Fibroblast of lung (primary cell): Measurements from ENCODE around the gene ALDH18A1. TPM values are rescaled to one million over a fixed set of nuclear protein-coding genes. Genes with fewer than 3 reads are reported as not detected.

Experiments
- DNase-seq, 2 donors: peaks; one replicate each; pipeline versions ENCODE4 v3.0.0 to v3.0.0-alpha.2; 2010; ENCODE audit warnings: low read depth in 2 of 2
- H2AFZ ChIP-seq: 2 replicates; pipeline ENCODE4 v1.5.1; 2012; ENCODE audit warnings: low read length, control low read depth, inconsistent platforms
- H3K27ac ChIP-seq: 2 replicates; pipeline ENCODE4 v1.5.1; 2011; ENCODE audit warnings: low read length, control low read depth; ENCODE audit not compliant: insufficient read depth
- H3K27me3 ChIP-seq: 2 replicates; pipeline ENCODE4 v1.5.1; 2011; ENCODE audit warnings: mild to moderate bottlenecking, low read length; ENCODE audit not compliant: control insufficient read depth, insufficient read depth
- H3K36me3 ChIP-seq: 2 replicates; pipeline ENCODE4 v1.5.1; 2011; ENCODE audit warnings: low read length; ENCODE audit not compliant: control insufficient read depth, insufficient read depth
- H3K4me1 ChIP-seq: 2 replicates; pipeline ENCODE4 v1.5.1; 2011; ENCODE audit warnings: low read length; ENCODE audit not compliant: control insufficient read depth, insufficient read depth; ENCODE audit errors: extremely low read depth
- H3K4me2 ChIP-seq: 2 replicates; pipeline ENCODE4 v1.5.1; 2011; ENCODE audit warnings: low read length, control low read depth; ENCODE audit not compliant: insufficient read depth; ENCODE audit errors: extremely low read depth
- H3K4me3 ChIP-seq, 4 experiments: fragments of 200-600 bp in 1 of 4; sonication (generic) in 1 of 4; replicated peaks in 1 of 4; 2 replicates each; pipeline ENCODE4 v1.5.1; 2011 to 2016; ENCODE audit warnings: low read length in 4 of 4, low read depth in 3 of 4, mild to moderate bottlenecking in 3 of 4, control low read depth in 2 of 4, inconsistent platforms in 1 of 4, mixed read lengths in 1 of 4; ENCODE audit not compliant: insufficient read depth in 1 of 4; ENCODE audit errors: control extremely low read depth in 1 of 4
- H3K79me2 ChIP-seq: 2 replicates; pipeline ENCODE4 v1.5.1; 2012; ENCODE audit warnings: mild to moderate bottlenecking, low read length, inconsistent platforms; ENCODE audit not compliant: control insufficient read depth, insufficient read depth
- H3K9ac ChIP-seq: 2 replicates; pipeline ENCODE4 v1.5.1; 2011; ENCODE audit warnings: mild to moderate bottlenecking, low read length, control low read depth; ENCODE audit not compliant: insufficient read depth
- H3K9me3 ChIP-seq: 2 replicates; pipeline ENCODE4 v1.5.1; 2012; ENCODE audit warnings: low read depth, low read length; ENCODE audit not compliant: control insufficient read depth, insufficient read depth
- H4K20me1 ChIP-seq: 2 replicates; pipeline ENCODE4 v1.5.1; 2011; ENCODE audit warnings: low read length; ENCODE audit not compliant: control insufficient read depth, insufficient read depth; ENCODE audit errors: extremely low read depth
- EZH2 ChIP-seq: IDR thresholded peaks from 2 replicates; pipeline ENCODE4 v1.5.1; 2012; ENCODE audit warnings: low read length, control low read depth, mild to moderate bottlenecking; ENCODE audit errors: missing control alignments
- polyA plus RNA-seq, 2 donors: library from polyadenylated mRNA; depleted of rRNA in 1 of 2; stranded (reverse) in 1 of 2; unstranded in 1 of 2; fragments of >200 nt; gene quantifications; 2 replicates each; pipeline ENCODE4 v1.2.1, GENCODE V29; 2011 to 2012; ENCODE audit warnings: missing spikeins in 1 of 2
- total RNA-seq: library from RNA; depleted of rRNA; stranded (reverse); fragments of >200 nt; gene quantifications from 2 replicates; pipeline ENCODE4 v1.2.1, GENCODE V29; 2014
- TF ChIP-seq, protein P1 (sequence below), 2 donors: IDR thresholded peaks in 1 of 2; conservative IDR thresholded peaks in 1 of 2; 1 replicate in 1 of 2; 2 replicates in 1 of 2; pipeline ENCODE4 v1.5.1; 2011 to 2012; ENCODE audit warnings: low read length in 2 of 2, control low read depth in 1 of 2, inconsistent platforms in 1 of 2, low read depth in 1 of 2, mild to moderate bottlenecking in 1 of 2

ALDH18A1 gene
- total and polyA plus RNA-seq, 2 donors (not counting 1 experiment from before 2014, with no cell fraction given), result 84.4 to 85.7 TPM

GRCh38 chr10:95694665-95695064 is 38.2 kb upstream of the ALDH18A1 start:
- Histone ChIP-seq H3K79me2 (peaks cover 5% of the 10 kb centered on the region), H3K4me1 (no peaks in the 10 kb centered on the region), H3K36me3 (no peaks in the 10 kb centered on the region), H3K9ac (no peak overlapping the region), H3K4me3 (no peak overlapping the region), H3K9me3 (no peaks in the 10 kb centered on the region), H3K27me3 (no peaks in the 10 kb centered on the region), H3K4me2 (no peak overlapping the region), H2AFZ (no peak overlapping the region), H4K20me1 (no peaks in the 10 kb centered on the region), H3K27ac (no peak overlapping the region)
- no peak for DNase-seq
- no peak for TF ChIP-seq EZH2
- TF ChIP-seq, protein P1, sequence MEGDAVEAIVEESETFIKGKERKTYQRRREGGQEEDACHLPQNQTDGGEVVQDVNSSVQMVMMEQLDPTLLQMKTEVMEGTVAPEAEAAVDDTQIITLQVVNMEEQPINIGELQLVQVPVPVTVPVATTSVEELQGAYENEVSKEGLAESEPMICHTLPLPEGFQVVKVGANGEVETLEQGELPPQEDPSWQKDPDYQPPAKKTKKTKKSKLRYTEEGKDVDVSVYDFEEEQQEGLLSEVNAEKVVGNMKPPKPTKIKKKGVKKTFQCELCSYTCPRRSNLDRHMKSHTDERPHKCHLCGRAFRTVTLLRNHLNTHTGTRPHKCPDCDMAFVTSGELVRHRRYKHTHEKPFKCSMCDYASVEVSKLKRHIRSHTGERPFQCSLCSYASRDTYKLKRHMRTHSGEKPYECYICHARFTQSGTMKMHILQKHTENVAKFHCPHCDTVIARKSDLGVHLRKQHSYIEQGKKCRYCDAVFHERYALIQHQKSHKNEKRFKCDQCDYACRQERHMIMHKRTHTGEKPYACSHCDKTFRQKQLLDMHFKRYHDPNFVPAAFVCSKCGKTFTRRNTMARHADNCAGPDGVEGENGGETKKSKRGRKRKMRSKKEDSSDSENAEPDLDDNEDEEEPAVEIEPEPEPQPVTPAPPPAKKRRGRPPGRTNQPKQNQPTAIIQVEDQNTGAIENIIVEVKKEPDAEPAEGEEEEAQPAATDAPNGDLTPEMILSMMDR (conservative IDR thresholded peaks at IDR 0.05 in 1 of 2, IDR thresholded peaks at IDR 0.05 in 1 of 2; ENCODE audit: low read depth in 1 of 2, low read length in 2 of 2), result no peak

DNA sequence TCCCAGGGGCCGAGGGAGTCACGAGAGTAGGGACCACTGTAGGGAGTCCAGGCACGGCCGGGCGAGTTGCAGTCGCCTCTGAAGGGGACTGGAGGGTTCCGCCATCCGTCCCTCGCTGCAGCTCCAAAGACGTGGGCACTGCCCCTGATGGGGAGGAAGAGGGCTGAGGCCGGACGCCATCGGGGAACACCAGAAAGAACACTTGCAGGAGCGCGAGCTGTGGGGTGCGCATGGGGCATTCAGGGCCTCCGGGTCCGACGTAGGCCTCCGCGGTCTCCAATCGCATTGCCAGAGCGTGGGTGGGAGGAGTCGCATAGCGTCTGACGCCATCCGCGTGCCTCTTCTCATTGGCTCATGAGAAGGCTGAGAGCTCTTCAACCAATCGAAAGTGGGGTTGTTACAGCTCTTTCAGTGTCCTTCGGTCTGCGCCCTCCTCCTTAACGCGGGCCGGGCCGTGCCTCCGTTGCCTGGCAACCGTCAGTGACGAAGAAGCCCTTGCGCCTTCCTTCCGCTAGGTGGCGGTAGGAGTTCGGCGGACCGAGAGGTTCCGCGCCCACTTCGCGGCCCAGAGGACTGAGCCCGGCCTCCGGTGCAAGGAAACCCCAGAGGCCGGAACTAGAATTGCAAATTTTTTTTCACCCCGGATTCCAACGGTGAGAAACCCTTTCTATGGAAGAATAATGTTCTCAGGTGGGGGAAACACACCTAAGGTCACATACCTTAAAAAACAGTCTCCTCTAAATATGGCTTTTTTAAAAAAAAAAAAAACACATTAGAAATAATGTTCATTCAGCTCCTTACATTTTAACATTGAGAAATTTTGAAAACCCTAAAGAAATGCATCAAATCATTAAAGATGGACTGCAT is 37.4 kb upstream of the ALDH18A1 start, which contains the start of gene TCTN3:
TSS of gene TCTN3 (minus strand) at position 260 of the 867 bp plus-strand sequence. CDS start at position 232, 28 bp downstream.
- peak within 1 kb of the TSS; percentile 83 for H3K4me2 ChIP-seq
- peak within 1 kb of the TSS; percentile 82 to 98 (median 92) for H3K4me3 ChIP-seq
- peak; percentile 99 to 100 for DNase-seq
- peak within 1 kb of the TSS; percentile 91 for H3K9ac ChIP-seq
- H3K36me3 ChIP-seq, result no peaks in the 10 kb centered on the region
- H3K4me1 ChIP-seq, result no peaks in the 10 kb centered on the region
- H4K20me1 ChIP-seq, result no peaks in the 10 kb centered on the region
- no peaks in the 10 kb centered on the region for H3K27me3 ChIP-seq
- H3K27ac ChIP-seq, result peak within 1 kb of the TSS; percentile 92
- TF ChIP-seq EZH2, result no peak
- TF ChIP-seq, protein P1 (conservative IDR thresholded peaks at IDR 0.05 in 1 of 2, IDR thresholded peaks at IDR 0.05 in 1 of 2; ENCODE audit: low read depth in 1 of 2, low read length in 2 of 2), result peak; percentile 97 to 98
- no peaks in the 10 kb centered on the region for H3K9me3 ChIP-seq
- peaks cover 5% of the 10 kb centered on the region for H3K79me2 ChIP-seq
- H2AFZ ChIP-seq, result peak within 1 kb of the TSS; percentile 99

DNA sequence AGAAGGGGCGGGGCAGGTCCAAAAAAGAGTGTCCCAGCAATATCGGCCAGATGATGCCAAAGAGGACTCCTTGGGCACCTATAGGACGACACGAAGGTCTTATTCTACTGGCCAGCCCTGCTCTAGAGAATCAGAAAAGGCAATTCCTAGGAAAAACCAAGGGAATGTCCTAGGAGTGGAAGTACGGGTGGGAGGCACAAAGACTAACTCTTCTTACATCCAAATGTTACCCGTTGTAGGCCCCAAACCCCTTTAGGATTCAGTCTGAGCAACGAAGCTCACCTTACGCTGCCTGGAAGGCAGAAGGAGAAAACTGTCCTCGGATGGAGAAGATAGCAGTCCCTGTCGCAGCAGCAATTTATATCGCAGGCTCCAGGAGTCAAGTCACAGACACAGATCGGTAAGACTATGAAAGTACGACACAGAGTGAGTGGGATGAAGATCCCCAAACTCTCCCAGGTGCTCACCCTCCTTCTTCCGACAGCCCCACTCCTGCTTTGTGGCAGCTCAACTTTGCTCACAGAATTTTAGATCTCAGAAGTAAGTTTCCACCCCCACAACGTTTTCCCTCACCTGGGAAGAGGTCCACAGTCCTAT is 36.7 kb upstream of the ALDH18A1 start:
- DNase-seq, result peak in 1 of 2 donors; percentile 6
- peak overlapping the region; percentile 92 for H3K27ac ChIP-seq
- peak overlapping the region; percentile 83 for H3K4me2 ChIP-seq
- no peaks in the 10 kb centered on the region for H3K27me3 ChIP-seq
- no peaks in the 10 kb centered on the region for H4K20me1 ChIP-seq
- TF ChIP-seq, protein P1 (conservative IDR thresholded peaks at IDR 0.05 in 1 of 2, IDR thresholded peaks at IDR 0.05 in 1 of 2; ENCODE audit: low read depth in 1 of 2, low read length in 2 of 2), result no peak
- peak overlapping the region; percentile 82 to 98 (median 92) for H3K4me3 ChIP-seq
- peak overlapping the region; percentile 99 for H2AFZ ChIP-seq
- no peaks in the 10 kb centered on the region for H3K4me1 ChIP-seq
- peaks cover 5% of the 10 kb centered on the region for H3K79me2 ChIP-seq
- peak overlapping the region; percentile 91 for H3K9ac ChIP-seq
- H3K9me3 ChIP-seq, result no peaks in the 10 kb centered on the region
- H3K36me3 ChIP-seq, result no peaks in the 10 kb centered on the region
